ENCODE measurements around the gene UNK. TPM values are rescaled to one million over a fixed set of nuclear protein-coding genes. Genes with fewer than 3 reads are reported as not detected.

Gene UNK
- total and polyA plus RNA-seq, 2 of the 13 experiments (the other 11 are each of a cell fraction or from before 2014, with no cell fraction given) = 31.6 to 33.0 TPM

GRCh38 chr17:75785016-75785890 lies 647 bp downstream of the UNK start (continued):
- TF ChIP-seq CC2D1A (CRISPR knock-in tag; IDR thresholded peaks at IDR 0.05) (peak; percentile 8; the same call in 1 of the 2 replicates), NPAS2 (CRISPR knock-in tag; IDR thresholded peaks at IDR 0.05; ENCODE audit: borderline replicate concordance) (no peak; the same call in 1 of the 2 replicates), KLF16 (CRISPR knock-in tag; IDR thresholded peaks at IDR 0.05) (peak in 1 of 2 experiments; percentile 54; a peak in 1 of 4 replicates), ZNF230 (CRISPR knock-in tag; IDR thresholded peaks at IDR 0.05) (peak; percentile 36), ZNF446 (CRISPR knock-in tag; IDR thresholded peaks at IDR 0.05) (peak; percentile 98), MEIS1 (CRISPR knock-in tag; IDR thresholded peaks at IDR 0.05; ENCODE audit: borderline replicate concordance) (no peak), ZKSCAN8 (CRISPR knock-in tag; IDR thresholded peaks at IDR 0.05; ENCODE audit: borderline replicate concordance) (no peak), NFATC3 (CRISPR knock-in tag; IDR thresholded peaks at IDR 0.05) (0 out of 2 replicates have a peak, but pooled peaks have one; percentile 42), IRF2 (CRISPR knock-in tag; IDR thresholded peaks at IDR 0.05) (no peak), REPIN1 (CRISPR knock-in tag; IDR thresholded peaks at IDR 0.05; ENCODE audit: borderline replicate concordance, low read depth) (peak; percentile 70; the same call in 1 of the 2 replicates), BRCA1 (CRISPR knock-in tag; IDR thresholded peaks at IDR 0.05) (no peak), GABPB1 (CRISPR knock-in tag; IDR thresholded peaks at IDR 0.05) (peak; percentile 68; the same call in 1 of the 2 replicates), HINFP (CRISPR knock-in tag; IDR thresholded peaks at IDR 0.05; ENCODE audit: low read depth) (peak; percentile 22), ZNF264 (CRISPR knock-in tag; IDR thresholded peaks at IDR 0.05) (peak; percentile 74; the same call in 1 of the 2 replicates), RBAK (CRISPR knock-in tag; IDR thresholded peaks at IDR 0.05) (peak; percentile 77), STAT5B (CRISPR knock-in tag; IDR thresholded peaks at IDR 0.05) (peak; percentile 79; the same call in 1 of the 2 replicates), ARNTL (CRISPR knock-in tag; IDR thresholded peaks at IDR 0.05) (peak; percentile 59; the same call in 1 of the 2 replicates), HDAC1 (CRISPR knock-in tag; IDR thresholded peaks at IDR 0.05) (peak; percentile 90), KDM3A (CRISPR knock-in tag; IDR thresholded peaks at IDR 0.05; ENCODE audit: low read depth) (peak; percentile 83), ZNF562 (CRISPR knock-in tag; IDR thresholded peaks at IDR 0.05; ENCODE audit: borderline replicate concordance) (peak; percentile 66; the same call in 1 of the 2 replicates)
- TF ChIP-seq, protein P1, sequence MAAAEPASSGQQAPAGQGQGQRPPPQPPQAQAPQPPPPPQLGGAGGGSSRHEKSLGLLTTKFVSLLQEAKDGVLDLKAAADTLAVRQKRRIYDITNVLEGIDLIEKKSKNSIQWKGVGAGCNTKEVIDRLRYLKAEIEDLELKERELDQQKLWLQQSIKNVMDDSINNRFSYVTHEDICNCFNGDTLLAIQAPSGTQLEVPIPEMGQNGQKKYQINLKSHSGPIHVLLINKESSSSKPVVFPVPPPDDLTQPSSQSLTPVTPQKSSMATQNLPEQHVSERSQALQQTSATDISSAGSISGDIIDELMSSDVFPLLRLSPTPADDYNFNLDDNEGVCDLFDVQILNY (CRISPR knock-in tag; conservative IDR thresholded peaks at IDR 0.05) = peak; percentile 91
- TF ChIP-seq, protein P2, sequence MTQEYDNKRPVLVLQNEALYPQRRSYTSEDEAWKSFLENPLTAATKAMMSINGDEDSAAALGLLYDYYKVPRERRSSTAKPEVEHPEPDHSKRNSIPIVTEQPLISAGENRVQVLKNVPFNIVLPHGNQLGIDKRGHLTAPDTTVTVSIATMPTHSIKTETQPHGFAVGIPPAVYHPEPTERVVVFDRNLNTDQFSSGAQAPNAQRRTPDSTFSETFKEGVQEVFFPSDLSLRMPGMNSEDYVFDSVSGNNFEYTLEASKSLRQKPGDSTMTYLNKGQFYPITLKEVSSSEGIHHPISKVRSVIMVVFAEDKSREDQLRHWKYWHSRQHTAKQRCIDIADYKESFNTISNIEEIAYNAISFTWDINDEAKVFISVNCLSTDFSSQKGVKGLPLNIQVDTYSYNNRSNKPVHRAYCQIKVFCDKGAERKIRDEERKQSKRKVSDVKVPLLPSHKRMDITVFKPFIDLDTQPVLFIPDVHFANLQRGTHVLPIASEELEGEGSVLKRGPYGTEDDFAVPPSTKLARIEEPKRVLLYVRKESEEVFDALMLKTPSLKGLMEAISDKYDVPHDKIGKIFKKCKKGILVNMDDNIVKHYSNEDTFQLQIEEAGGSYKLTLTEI (CRISPR knock-in tag; conservative IDR thresholded peaks at IDR 0.05) = no peak
- TF ChIP-seq, protein P3, sequence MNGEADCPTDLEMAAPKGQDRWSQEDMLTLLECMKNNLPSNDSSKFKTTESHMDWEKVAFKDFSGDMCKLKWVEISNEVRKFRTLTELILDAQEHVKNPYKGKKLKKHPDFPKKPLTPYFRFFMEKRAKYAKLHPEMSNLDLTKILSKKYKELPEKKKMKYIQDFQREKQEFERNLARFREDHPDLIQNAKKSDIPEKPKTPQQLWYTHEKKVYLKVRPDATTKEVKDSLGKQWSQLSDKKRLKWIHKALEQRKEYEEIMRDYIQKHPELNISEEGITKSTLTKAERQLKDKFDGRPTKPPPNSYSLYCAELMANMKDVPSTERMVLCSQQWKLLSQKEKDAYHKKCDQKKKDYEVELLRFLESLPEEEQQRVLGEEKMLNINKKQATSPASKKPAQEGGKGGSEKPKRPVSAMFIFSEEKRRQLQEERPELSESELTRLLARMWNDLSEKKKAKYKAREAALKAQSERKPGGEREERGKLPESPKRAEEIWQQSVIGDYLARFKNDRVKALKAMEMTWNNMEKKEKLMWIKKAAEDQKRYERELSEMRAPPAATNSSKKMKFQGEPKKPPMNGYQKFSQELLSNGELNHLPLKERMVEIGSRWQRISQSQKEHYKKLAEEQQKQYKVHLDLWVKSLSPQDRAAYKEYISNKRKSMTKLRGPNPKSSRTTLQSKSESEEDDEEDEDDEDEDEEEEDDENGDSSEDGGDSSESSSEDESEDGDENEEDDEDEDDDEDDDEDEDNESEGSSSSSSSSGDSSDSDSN (CRISPR knock-in tag; IDR thresholded peaks at IDR 0.05) = peak; percentile 80

Measured in HepG2 (cell line).